GM23338 (cell line): ENCODE results near the gene HAL. TPM values are rescaled to one million over a fixed set of nuclear protein-coding genes. Genes with fewer than 3 reads are reported as not detected.

ENCODE experiments used
- ATAC-seq: fragments of 200-7000 bp; cut with Tn5 transposase; 3 replicates; pipeline ENCODE4 v1.9.1; 2020
- DNase-seq: peaks from one replicate; pipeline ENCODE4 v3.0.0-alpha.2; 2015; ENCODE audit warnings: low spot score
- H2AFZ ChIP-seq: fragments of 200-600 bp; sonication (generic); 2 replicates; pipeline ENCODE4 v1.8.0; 2016; ENCODE audit warnings: antibody characterized with exemption, mild to moderate bottlenecking, moderate library complexity
- H3F3A ChIP-seq: fragments of 200-600 bp; sonication (generic); replicated peaks from 2 replicates; pipeline ENCODE4 v1.8.0; 2017; ENCODE audit warnings: antibody characterized with exemption, mixed run types, low read depth
- H3K27ac ChIP-seq: fragments of 200-600 bp; sonication (generic); 2 replicates; pipeline ENCODE4 v1.6.1; 2016; ENCODE audit warnings: low read depth
- H3K27me3 ChIP-seq: fragments of 200-600 bp; sonication (generic); 2 replicates; pipeline ENCODE4 v1.8.0; 2016; ENCODE audit warnings: mild to moderate bottlenecking, mixed run types, moderate library complexity; ENCODE audit not compliant: insufficient read depth
- H3K36me3 ChIP-seq: fragments of 200-600 bp; sonication (generic); 2 replicates; pipeline ENCODE4 v1.8.0; 2016; ENCODE audit warnings: mild to moderate bottlenecking; ENCODE audit not compliant: insufficient read depth
- H3K4me1 ChIP-seq: fragments of 200-600 bp; sonication (generic); 2 replicates; pipeline ENCODE4 v1.8.0; 2016; ENCODE audit warnings: mild to moderate bottlenecking, moderate library complexity; ENCODE audit not compliant: insufficient read depth
- H3K4me2 ChIP-seq: fragments of 200-600 bp; sonication (generic); 2 replicates; pipeline ENCODE4 v1.7.1; 2017; ENCODE audit warnings: mixed run types
- H3K4me3 ChIP-seq: fragments of 200-600 bp; sonication (generic); 2 replicates; pipeline ENCODE4 v1.6.1; 2016; ENCODE audit warnings: mixed run types
- H3K79me2 ChIP-seq: fragments of 200-600 bp; sonication (generic); replicated peaks from 2 replicates; pipeline ENCODE4 v1.8.0; 2017; ENCODE audit warnings: mild to moderate bottlenecking; ENCODE audit not compliant: insufficient read depth
- H3K9me2 ChIP-seq: fragments of 200-600 bp; sonication (generic); 2 replicates; pipeline ENCODE4 v1.8.0; 2017; ENCODE audit not compliant: insufficient read depth
- H4K20me1 ChIP-seq: fragments of 200-600 bp; sonication (generic); replicated peaks from 2 replicates; pipeline ENCODE4 v1.8.0; 2017; ENCODE audit warnings: mild to moderate bottlenecking; ENCODE audit not compliant: insufficient read depth
- H3K27ac Mint-ChIP-seq: 2 replicates; pipeline ENCODE4 v1.8.0; 2020; ENCODE audit warnings: inconsistent platforms, mild to moderate bottlenecking, moderate library complexity, mixed read lengths
- H3K27me3 Mint-ChIP-seq: 3 replicates; pipeline ENCODE4 v1.8.0; 2022; ENCODE audit warnings: low read depth, mild to moderate bottlenecking, moderate library complexity, mixed read lengths, inconsistent platforms; ENCODE audit not compliant: insufficient read depth, poor library complexity
- H3K36me3 Mint-ChIP-seq: 3 replicates; pipeline ENCODE4 v1.8.0; 2021; ENCODE audit warnings: low read depth, mild to moderate bottlenecking, inconsistent platforms, moderate library complexity, mixed read lengths
- H3K4me1 Mint-ChIP-seq: 3 replicates; pipeline ENCODE4 v1.8.0; 2020; ENCODE audit warnings: mild to moderate bottlenecking, inconsistent platforms, mixed read lengths
- H3K4me3 Mint-ChIP-seq: 3 replicates; pipeline ENCODE4 v1.8.0; 2021; ENCODE audit warnings: moderate library complexity, mild to moderate bottlenecking, inconsistent platforms, mixed read lengths
- H3K9me3 Mint-ChIP-seq: 3 replicates; pipeline ENCODE4 v1.8.0; 2020; ENCODE audit warnings: moderate library complexity, mild to moderate bottlenecking, inconsistent platforms, mixed read lengths
- CTCF ChIP-seq, 2 experiments: fragments of 200-600 bp in 1 of 2; sonication (generic) in 1 of 2; conservative IDR thresholded peaks; 2 replicates each; pipeline versions ENCODE4 v1.5.1 to v1.6.1; 2016 to 2017; ENCODE audit warnings: antibody characterized with exemption in 2 of 2, low read depth in 2 of 2, mild to moderate bottlenecking in 2 of 2, moderate library complexity in 1 of 2
- ETS1 ChIP-seq: IDR thresholded peaks from 2 replicates; pipeline ENCODE4 v1.6.1; 2016; ENCODE audit warnings: antibody characterized with exemption
- EZH2 ChIP-seq: fragments of 200-600 bp; sonication (generic); IDR thresholded peaks from one replicate; pipeline ENCODE4 v1.8.0; 2017; ENCODE audit warnings: antibody characterized with exemption, mild to moderate bottlenecking, low read depth; ENCODE audit not compliant: unreplicated experiment
- EZH2phosphoT487 ChIP-seq: fragments of 200-600 bp; sonication (generic); IDR thresholded peaks from one replicate; pipeline ENCODE4 v1.8.1; 2018; ENCODE audit warnings: antibody characterized with exemption; ENCODE audit not compliant: unreplicated experiment
- JUNB ChIP-seq: IDR thresholded peaks from one replicate; pipeline ENCODE4 v1.6.1; 2016; ENCODE audit warnings: antibody characterized with exemption; ENCODE audit not compliant: unreplicated experiment
- NANOG ChIP-seq: IDR thresholded peaks from 2 replicates; pipeline ENCODE4 v1.6.1; 2016; ENCODE audit warnings: antibody characterized with exemption, borderline replicate concordance
- STAT1 ChIP-seq: IDR thresholded peaks from one replicate; pipeline ENCODE4 v1.6.1; 2016; ENCODE audit warnings: antibody characterized with exemption; ENCODE audit not compliant: unreplicated experiment
- ZNF331 ChIP-seq: fragments of 250-450 bp; sonication (Bioruptor Pico); IDR thresholded peaks from 2 replicates; pipeline ENCODE4 v1.5.0; 2020; ENCODE audit warnings: low read depth, mild to moderate bottlenecking, moderate library complexity
- ZNF462 ChIP-seq: fragments of 250-450 bp; sonication (Bioruptor Pico); IDR thresholded peaks from 2 replicates; pipeline ENCODE4 v1.5.0; 2020; ENCODE audit warnings: mild to moderate bottlenecking, moderate library complexity
- polyA plus RNA-seq: library from polyadenylated mRNA; unstranded; fragments of >200 nt; fragmentation: Nextera tagmentation; extraction: Ambion mirVana; gene quantifications from 2 replicates; pipeline ENCODE4 v1.2.1, GENCODE V29; 2016
- total RNA-seq: library from RNA; depleted of rRNA; stranded (reverse); fragments of >200 nt; shearing (Covaris generic); gene quantifications from 2 replicates; pipeline ENCODE4 v1.2.3, GENCODE V29; 2014

Gene HAL
- total and polyA plus RNA-seq, 2 experiments from 2014 or later = 0.17 to 0.24 TPM

- DNase-seq (no peak), ATAC-seq (no peak)
- no peak overlapping the region for H3K4me3 Mint-ChIP-seq
- H2AFZ ChIP-seq = no peak overlapping the region
- H3K36me3 Mint-ChIP-seq = peaks cover 70% of the 10 kb centered on the region
- no peak overlapping the region for H3K4me2 ChIP-seq
- no peak overlapping the region for H3K27ac ChIP-seq
- H3K9me3 Mint-ChIP-seq = no peaks in the 10 kb centered on the region
- H3K27me3 ChIP-seq = no peaks in the 10 kb centered on the region
- no peaks in the 10 kb centered on the region for H3F3A ChIP-seq
- no peak overlapping the region for H3K27ac Mint-ChIP-seq
- H3K4me1 Mint-ChIP-seq = no peaks in the 10 kb centered on the region
- no peaks in the 10 kb centered on the region for H3K9me2 ChIP-seq
- H3K4me1 ChIP-seq = no peaks in the 10 kb centered on the region
- TF ChIP-seq EZH2phosphoT487 = no peak
- TF ChIP-seq ZNF331 (CRISPR knock-in tag) = no peak
- TF ChIP-seq EZH2 = no peak
- TF ChIP-seq ETS1 = no peak
- TF ChIP-seq JUNB = no peak
- TF ChIP-seq NANOG = no peak
- no peak for TF ChIP-seq STAT1
- TF ChIP-seq ZNF462 = no peak
- TF ChIP-seq CTCF (conservative IDR thresholded peaks at IDR 0.05; ENCODE audit: low read depth in 2 of 2) = no peak
- H4K20me1 ChIP-seq = no peaks in the 10 kb centered on the region; the same call in 1 of the 2 replicates
- H3K36me3 ChIP-seq = peaks cover 36% of the 10 kb centered on the region
- H3K27me3 Mint-ChIP-seq = no peaks in the 10 kb centered on the region
- H3K4me3 ChIP-seq = no peak overlapping the region
- H3K79me2 ChIP-seq = no peaks in the 10 kb centered on the region
Observed at GRCh38 chr12:96020314-96021003, 24.3 kb upstream of the HAL start.
